Liver (tissue), 9 donors: ENCODE measurements around the gene TMEM154. TPM values are rescaled to one million over a fixed set of nuclear protein-coding genes. Genes with fewer than 3 reads are reported as not detected.

Experiments
- DNase-seq: peaks from one replicate; pipeline ENCODE4 v3.0.0-alpha.2; 2017; ENCODE audit warnings: low spot score
- H3K27ac ChIP-seq, 2 donors: one replicate each; pipeline ENCODE4 v1.7.0; 2013; ENCODE audit warnings: inconsistent platforms in 2 of 2, low read length in 2 of 2, control low read depth in 1 of 2, low read depth in 1 of 2, mild to moderate bottlenecking in 1 of 2
- H3K27me3 ChIP-seq, 4 donors: one replicate each; pipeline versions ENCODE4 v1.6.1 to v1.7.0; 2013; ENCODE audit warnings: low read length in 3 of 4, inconsistent platforms in 1 of 4, mild to moderate bottlenecking in 1 of 4, moderate library complexity in 1 of 4; ENCODE audit not compliant: control insufficient read depth in 4 of 4, insufficient read depth in 4 of 4
- H3K36me3 ChIP-seq, 4 donors: one replicate each; pipeline versions ENCODE4 v1.6.1 to v1.7.0; 2013; ENCODE audit warnings: low read length in 3 of 4, mild to moderate bottlenecking in 3 of 4, low read depth in 1 of 4, moderate library complexity in 1 of 4; ENCODE audit not compliant: control insufficient read depth in 4 of 4, insufficient read depth in 3 of 4
- H3K4me1 ChIP-seq, 4 donors: one replicate each; pipeline versions ENCODE4 v1.6.1 to v1.7.0; 2013; ENCODE audit warnings: low read length in 3 of 4, mild to moderate bottlenecking in 3 of 4, moderate library complexity in 1 of 4; ENCODE audit not compliant: control insufficient read depth in 4 of 4, insufficient read depth in 4 of 4
- H3K4me3 ChIP-seq, 3 donors: one replicate each; pipeline versions ENCODE4 v1.6.1 to v1.7.0; 2013; ENCODE audit warnings: low read length in 3 of 3, control low read depth in 1 of 3, low read depth in 1 of 3, mild to moderate bottlenecking in 1 of 3
- H3K9ac ChIP-seq, 2 donors: one replicate each; pipeline ENCODE4 v1.7.0; 2013; ENCODE audit warnings: low read length in 2 of 2, mild to moderate bottlenecking in 2 of 2, moderate library complexity in 2 of 2, control low read depth in 1 of 2, low read depth in 1 of 2
- H3K9me3 ChIP-seq, 4 donors: one replicate each; pipeline versions ENCODE4 v1.6.1 to v1.7.0; 2013; ENCODE audit warnings: low read length in 3 of 4; ENCODE audit not compliant: control insufficient read depth in 4 of 4
- ATF3 ChIP-seq: IDR thresholded peaks from 2 replicates; pipeline ENCODE4 v1.6.1; 2016; ENCODE audit warnings: antibody characterized with exemption
- CTCF ChIP-seq: fragments of 150-350 bp; IDR thresholded peaks from 2 replicates; pipeline ENCODE4 v1.5.1; 2017; ENCODE audit warnings: improper control_type of control experiment, low read depth, low read length; ENCODE audit not compliant: missing input control
- EGR1 ChIP-seq, 2 donors: IDR thresholded peaks; 2 replicates each; pipeline ENCODE4 v1.6.1; 2016 to 2018; ENCODE audit warnings: antibody characterized with exemption in 2 of 2, low read depth in 2 of 2
- FOXA1 ChIP-seq: IDR thresholded peaks from 2 replicates; pipeline ENCODE4 v1.6.1; 2016; ENCODE audit warnings: antibody characterized with exemption
- FOXA2 ChIP-seq: IDR thresholded peaks from 2 replicates; pipeline ENCODE4 v1.6.1; 2016; ENCODE audit warnings: antibody characterized with exemption
- GABPA ChIP-seq, 2 donors: IDR thresholded peaks in 1 of 2; conservative IDR thresholded peaks in 1 of 2; 2 replicates each; pipeline ENCODE4 v1.6.1; 2016; ENCODE audit warnings: antibody characterized with exemption in 2 of 2, mild to moderate bottlenecking in 1 of 2, moderate library complexity in 1 of 2
- HNF4A ChIP-seq, 2 donors: conservative IDR thresholded peaks; 2 replicates each; pipeline ENCODE4 v1.6.1; 2016; ENCODE audit warnings: antibody characterized with exemption in 2 of 2, mild to moderate bottlenecking in 2 of 2
- HNF4G ChIP-seq: IDR thresholded peaks from 2 replicates; pipeline ENCODE4 v1.6.1; 2016; ENCODE audit warnings: antibody characterized with exemption
- JUND ChIP-seq, 2 donors: IDR thresholded peaks; 2 replicates each; pipeline ENCODE4 v1.6.1; 2016; ENCODE audit warnings: antibody characterized with exemption in 2 of 2
- MAX ChIP-seq: IDR thresholded peaks from 2 replicates; pipeline ENCODE4 v1.6.1; 2016; ENCODE audit warnings: antibody characterized with exemption
- NR2F2 ChIP-seq: IDR thresholded peaks from 2 replicates; pipeline ENCODE4 v1.6.1; 2016; ENCODE audit warnings: antibody characterized with exemption
- REST ChIP-seq: IDR thresholded peaks from 2 replicates; pipeline ENCODE4 v1.6.1; 2016; ENCODE audit warnings: antibody characterized with exemption, mild to moderate bottlenecking
- RXRA ChIP-seq, 2 donors: IDR thresholded peaks; 2 replicates each; pipeline ENCODE4 v1.6.1; 2017 to 2018; ENCODE audit warnings: antibody characterized with exemption in 2 of 2, mild to moderate bottlenecking in 1 of 2
- SP1 ChIP-seq: IDR thresholded peaks from 2 replicates; pipeline ENCODE4 v1.6.1; 2018; ENCODE audit warnings: antibody characterized with exemption, mild to moderate bottlenecking
- TAF1 ChIP-seq: conservative IDR thresholded peaks from 2 replicates; pipeline ENCODE4 v1.6.1; 2016; ENCODE audit warnings: antibody characterized with exemption, mild to moderate bottlenecking
- YY1 ChIP-seq: IDR thresholded peaks from 2 replicates; pipeline ENCODE4 v1.6.1; 2016; ENCODE audit warnings: antibody characterized with exemption, mild to moderate bottlenecking
- ZBTB33 ChIP-seq: IDR thresholded peaks from 2 replicates; pipeline ENCODE4 v1.6.1; 2016; ENCODE audit warnings: antibody characterized with exemption
- WGBS: extraction: QIAGEN DNeasy Blood & Tissue Kit; methylation state at CpG from one replicate; pipeline ENCODE4 v1.1.7; 2013; 5-methylcytosine and 5-hydroxymethylcytosine counted together
- polyA plus RNA-seq, 2 donors: library from polyadenylated mRNA; stranded (reverse) in 1 of 2; unstranded in 1 of 2; fragments of 200-250 nt in 1 of 2; fragments of >200 nt in 1 of 2; fragmentation: Nextera tagmentation in 1 of 2; extraction: Ambion mirVana in 1 of 2; gene quantifications; one replicate each; pipeline versions ENCODE4 v1.2.1 to v1.2.3, GENCODE V29; 2013 to 2015
- total RNA-seq, 2 donors: library from RNA; depleted of rRNA; stranded (reverse); fragments of >200 nt; gene quantifications; one replicate each; pipeline ENCODE4 v1.2.3, GENCODE V29; 2014
- donor health status: healthy.
- donor health status: healthy.
- donor health status: healthy.
- donor health status: healthy.
- donor health status: healthy.

The TMEM154 gene
- total and polyA plus RNA-seq, 4 donors: 0.32 to 4.4 (median 2.3) TPM

GRCh38 chr4:152719291-152719690, 39.5 kb upstream of the TMEM154 start:
- Histone ChIP-seq H3K27ac (no peak overlapping the region), H3K27me3 (no peaks in the 10 kb centered on the region), H3K36me3 (no peaks in the 10 kb centered on the region), H3K9me3 (peaks cover 2 to 5% (median 4%) of the 10 kb centered on the region in 4 donors), H3K4me1 (peaks cover 0 to 3% (median 0%) of the 10 kb centered on the region in 4 donors), H3K9ac (no peak overlapping the region), H3K4me3 (no peak overlapping the region)
- 42% methylated on average over 1 of the region's 1 CpG for WGBS
- TF ChIP-seq FOXA1 (no peak), HNF4A (conservative IDR thresholded peaks at IDR 0.05) (peak in 1 of 2 donors; percentile 19)
- no peak for DNase-seq

- WGBS: 96% methylated on average over 6 of the region's 6 CpGs
- no peak overlapping the region for H3K27ac ChIP-seq
- TF ChIP-seq FOXA2 (no peak), EGR1 (IDR thresholded peaks at IDR 0.05; ENCODE audit: low read depth in 2 of 2) (no peak), JUND (IDR thresholded peaks at IDR 0.05) (no peak), YY1 (no peak), HNF4G (no peak), NR2F2 (no peak), RXRA (IDR thresholded peaks at IDR 0.05) (no peak), SP1 (no peak), ZBTB33 (no peak), CTCF (no peak), HNF4A (conservative IDR thresholded peaks at IDR 0.05) (no peak), GABPA (IDR thresholded peaks at IDR 0.05 in 1 of 2, conservative IDR thresholded peaks at IDR 0.05 in 1 of 2) (no peak), REST (no peak), FOXA1 (no peak), MAX (no peak), TAF1 (no peak), ATF3 (no peak)
- no peak overlapping the region for H3K4me3 ChIP-seq
- H3K4me1 ChIP-seq: peaks cover 0 to 3% (median 0%) of the 10 kb centered on the region in 4 donors
- H3K36me3 ChIP-seq: no peaks in the 10 kb centered on the region
- DNase-seq: no peak
- no peaks in the 10 kb centered on the region for H3K27me3 ChIP-seq
- H3K9me3 ChIP-seq: peaks cover 2 to 9% (median 4%) of the 10 kb centered on the region in 4 donors
- no peak overlapping the region for H3K9ac ChIP-seq
Observed at GRCh38 chr4:152715076-152715475, 35.3 kb upstream of the TMEM154 start.
